ENCODE measurements around the gene CD36. TPM values are rescaled to one million over a fixed set of nuclear protein-coding genes. Genes with fewer than 3 reads are reported as not detected.

Gene CD36
- total RNA-seq, 3 donors from 2014 or later (not counting 1 experiment from before 2014, with no cell fraction given) = 5.5 to 7.0 (median 6.0) TPM

DNA sequence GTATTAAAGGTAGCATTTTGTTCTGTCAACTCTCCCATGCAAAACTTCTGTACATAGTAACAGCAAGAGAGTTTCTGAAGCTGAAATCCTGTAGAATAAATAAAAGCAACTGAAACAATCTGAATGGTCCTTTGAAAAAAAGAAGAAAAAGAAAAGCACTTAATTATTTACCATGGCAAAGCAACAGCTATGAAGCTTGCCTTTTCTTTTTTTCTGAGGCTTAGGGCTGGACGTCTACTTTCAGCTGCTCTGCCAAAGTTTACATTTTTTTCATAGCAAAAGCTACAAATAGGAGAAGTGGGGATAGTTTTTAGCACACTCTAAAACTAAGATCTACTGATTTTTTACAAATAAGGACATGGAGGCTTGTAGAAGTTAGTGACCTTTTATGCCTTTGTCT lies 31.3 kb upstream of the CD36 start:
- WGBS (ENCODE audit: insufficient coverage) = no CpG with 5 or more reads among the region's 1 CpG
- Histone ChIP-seq H3K4me1 (ENCODE audit: control insufficient read depth, insufficient read depth, low read length) (no peaks in the 10 kb centered on the region), H3K4me3 (ENCODE audit: low read length) (no peak overlapping the region), H3K27me3 (ENCODE audit: control insufficient read depth, insufficient read depth, low read length) (no peaks in the 10 kb centered on the region), H3K9me3 (ENCODE audit: control insufficient read depth, insufficient read depth, low read length) (no peaks in the 10 kb centered on the region), H3K27ac (ENCODE audit: low read length) (no peak overlapping the region), H3K36me3 (ENCODE audit: control insufficient read depth, insufficient read depth, low read length) (no peaks in the 10 kb centered on the region)
- Mint-ChIP-seq H3K4me3 (no peak overlapping the region), H3K36me3 (no peaks in the 10 kb centered on the region), H3K27ac (no peak overlapping the region), H3K27me3 (ENCODE audit: low read depth in 2 of 2) (no peaks in the 10 kb centered on the region), H3K9me3 (peaks cover 0 to 7% of the 10 kb centered on the region in 2 donors), H3K4me1 (no peaks in the 10 kb centered on the region)
- ATAC-seq (no peak), DNase-seq (no peak)
- intact Hi-C loops (cut with micrococcal nuclease) = no loop called here
- TF ChIP-seq, protein P1, sequence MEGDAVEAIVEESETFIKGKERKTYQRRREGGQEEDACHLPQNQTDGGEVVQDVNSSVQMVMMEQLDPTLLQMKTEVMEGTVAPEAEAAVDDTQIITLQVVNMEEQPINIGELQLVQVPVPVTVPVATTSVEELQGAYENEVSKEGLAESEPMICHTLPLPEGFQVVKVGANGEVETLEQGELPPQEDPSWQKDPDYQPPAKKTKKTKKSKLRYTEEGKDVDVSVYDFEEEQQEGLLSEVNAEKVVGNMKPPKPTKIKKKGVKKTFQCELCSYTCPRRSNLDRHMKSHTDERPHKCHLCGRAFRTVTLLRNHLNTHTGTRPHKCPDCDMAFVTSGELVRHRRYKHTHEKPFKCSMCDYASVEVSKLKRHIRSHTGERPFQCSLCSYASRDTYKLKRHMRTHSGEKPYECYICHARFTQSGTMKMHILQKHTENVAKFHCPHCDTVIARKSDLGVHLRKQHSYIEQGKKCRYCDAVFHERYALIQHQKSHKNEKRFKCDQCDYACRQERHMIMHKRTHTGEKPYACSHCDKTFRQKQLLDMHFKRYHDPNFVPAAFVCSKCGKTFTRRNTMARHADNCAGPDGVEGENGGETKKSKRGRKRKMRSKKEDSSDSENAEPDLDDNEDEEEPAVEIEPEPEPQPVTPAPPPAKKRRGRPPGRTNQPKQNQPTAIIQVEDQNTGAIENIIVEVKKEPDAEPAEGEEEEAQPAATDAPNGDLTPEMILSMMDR (IDR thresholded peaks at IDR 0.05) = no peak

DNA sequence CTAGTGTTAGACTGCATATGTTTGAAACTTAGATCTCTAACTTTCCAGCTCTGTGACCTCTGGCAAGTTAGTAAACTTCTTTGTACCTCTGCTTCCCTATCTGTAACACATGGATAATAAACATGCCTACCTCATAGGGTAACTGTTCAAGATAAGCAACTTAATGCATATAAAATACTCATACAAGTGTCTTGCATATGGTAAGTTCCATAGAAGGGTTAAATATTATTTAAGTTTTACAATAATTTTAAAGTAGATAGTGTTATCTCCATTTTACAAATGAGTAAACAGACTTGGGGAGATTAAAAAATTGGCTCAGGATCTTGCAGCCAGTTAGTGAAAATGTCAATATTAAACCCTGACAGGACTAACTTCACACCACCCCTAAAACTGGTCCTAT lies 30.1 kb upstream of the CD36 start:
- ATAC-seq (no peak), DNase-seq (no peak)
- H3K27ac Mint-ChIP-seq = no peak overlapping the region
- Histone ChIP-seq H3K4me3 (ENCODE audit: low read length) (no peak overlapping the region), H3K27me3 (ENCODE audit: control insufficient read depth, insufficient read depth, low read length) (no peaks in the 10 kb centered on the region), H3K4me1 (ENCODE audit: control insufficient read depth, insufficient read depth, low read length) (no peaks in the 10 kb centered on the region), H3K27ac (ENCODE audit: low read length) (no peak overlapping the region), H3K9me3 (ENCODE audit: control insufficient read depth, insufficient read depth, low read length) (no peaks in the 10 kb centered on the region), H3K36me3 (ENCODE audit: control insufficient read depth, insufficient read depth, low read length) (no peaks in the 10 kb centered on the region)
- no peaks in the 10 kb centered on the region for H3K36me3 Mint-ChIP-seq
- no peaks in the 10 kb centered on the region for H3K27me3 Mint-ChIP-seq (ENCODE audit: low read depth in 2 of 2)
- TF ChIP-seq, protein P1 (IDR thresholded peaks at IDR 0.05) = no peak
- no peaks in the 10 kb centered on the region for H3K4me1 Mint-ChIP-seq
- no peak overlapping the region for H3K4me3 Mint-ChIP-seq
- peaks cover 0 to 7% of the 10 kb centered on the region in 2 donors for H3K9me3 Mint-ChIP-seq
- intact Hi-C loops (cut with micrococcal nuclease) = no loop called here

DNA sequence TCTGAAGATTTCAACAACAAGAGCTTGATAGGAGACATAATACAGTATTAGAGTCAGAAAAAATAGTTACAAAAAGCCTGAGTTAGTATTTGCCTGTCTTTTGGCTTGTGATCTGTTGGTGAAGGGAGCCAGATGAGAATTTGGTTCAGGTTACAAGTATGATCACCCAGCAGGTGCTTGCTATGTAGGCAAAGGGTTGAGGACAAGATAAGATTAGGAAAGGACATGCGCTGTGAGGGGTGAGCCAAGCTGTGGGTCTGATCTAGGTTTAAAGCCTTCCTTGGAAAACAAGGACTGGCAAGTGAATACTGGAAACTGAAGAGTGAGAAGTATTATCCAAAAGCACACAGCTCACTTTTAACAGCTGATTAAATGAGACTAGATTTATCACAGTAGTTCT lies 28.7 kb upstream of the CD36 start:
- DNase-seq = no peak
- H3K9me3 Mint-ChIP-seq = peaks cover 3 to 7% of the 10 kb centered on the region in 2 donors
- Histone ChIP-seq H3K4me1 (ENCODE audit: control insufficient read depth, insufficient read depth, low read length) (no peaks in the 10 kb centered on the region), H3K27me3 (ENCODE audit: control insufficient read depth, insufficient read depth, low read length) (no peaks in the 10 kb centered on the region), H3K4me3 (ENCODE audit: low read length) (no peak overlapping the region), H3K36me3 (ENCODE audit: control insufficient read depth, insufficient read depth, low read length) (no peaks in the 10 kb centered on the region), H3K27ac (ENCODE audit: low read length) (no peak overlapping the region), H3K9me3 (ENCODE audit: control insufficient read depth, insufficient read depth, low read length) (no peaks in the 10 kb centered on the region)
- intact Hi-C loops (cut with micrococcal nuclease) = no loop called here
- ATAC-seq = no peak
- TF ChIP-seq, protein P1 (IDR thresholded peaks at IDR 0.05) = no peak
- no peaks in the 10 kb centered on the region for H3K36me3 Mint-ChIP-seq
- H3K4me3 Mint-ChIP-seq = no peak overlapping the region
- H3K27me3 Mint-ChIP-seq (ENCODE audit: low read depth in 2 of 2) = no peaks in the 10 kb centered on the region
- no peaks in the 10 kb centered on the region for H3K4me1 Mint-ChIP-seq
- H3K27ac Mint-ChIP-seq = no peak overlapping the region
- 100% methylated on average over 1 of the region's 1 CpG for WGBS (ENCODE audit: insufficient coverage)

DNA sequence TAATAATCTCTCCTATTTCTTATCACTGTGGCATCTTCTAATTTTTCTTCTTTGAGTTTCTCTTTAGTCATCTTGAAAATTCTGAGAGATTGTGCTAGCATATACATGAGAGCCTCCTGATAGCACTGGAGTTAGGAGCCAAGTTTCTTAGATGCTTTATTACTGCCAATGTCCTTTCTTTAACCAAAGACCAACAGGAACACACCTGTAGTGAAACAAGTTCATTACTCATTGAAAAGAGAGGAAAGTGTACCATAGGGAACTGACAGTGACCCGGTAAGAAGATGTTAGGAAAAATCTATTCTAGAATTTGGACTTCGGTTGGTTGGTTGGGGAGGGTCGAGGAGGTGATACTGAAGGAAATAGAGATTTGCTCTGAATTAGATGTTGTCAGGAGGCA lies 27.1 kb upstream of the CD36 start:
- Histone ChIP-seq H3K27me3 (ENCODE audit: control insufficient read depth, insufficient read depth, low read length) (no peaks in the 10 kb centered on the region), H3K36me3 (ENCODE audit: control insufficient read depth, insufficient read depth, low read length) (no peaks in the 10 kb centered on the region), H3K4me1 (ENCODE audit: control insufficient read depth, insufficient read depth, low read length) (no peaks in the 10 kb centered on the region), H3K4me3 (ENCODE audit: low read length) (no peak overlapping the region), H3K9me3 (ENCODE audit: control insufficient read depth, insufficient read depth, low read length) (no peaks in the 10 kb centered on the region), H3K27ac (ENCODE audit: low read length) (no peak overlapping the region)
- TF ChIP-seq, protein P1 (IDR thresholded peaks at IDR 0.05) = no peak
- Mint-ChIP-seq H3K27me3 (ENCODE audit: low read depth in 2 of 2) (no peaks in the 10 kb centered on the region), H3K36me3 (no peaks in the 10 kb centered on the region), H3K9me3 (peaks cover 10 to 12% of the 10 kb centered on the region in 2 donors), H3K27ac (no peak overlapping the region), H3K4me1 (no peaks in the 10 kb centered on the region), H3K4me3 (no peak overlapping the region)
- WGBS (ENCODE audit: insufficient coverage) = 85% methylated on average over 3 of the region's 3 CpGs
- ATAC-seq = no peak
- DNase-seq = no peak
- intact Hi-C loops (cut with micrococcal nuclease) = no loop called here

Measured in natural killer cell (primary cell).